GDM1 (cell line): Measurements from ENCODE around the gene ZNF219.

ENCODE experiments used
- DNase-seq: peaks from one replicate; lab custom pipeline; 2025; lab: John Stamatoyannopoulos, UW

Gene ZNF219

DNA sequence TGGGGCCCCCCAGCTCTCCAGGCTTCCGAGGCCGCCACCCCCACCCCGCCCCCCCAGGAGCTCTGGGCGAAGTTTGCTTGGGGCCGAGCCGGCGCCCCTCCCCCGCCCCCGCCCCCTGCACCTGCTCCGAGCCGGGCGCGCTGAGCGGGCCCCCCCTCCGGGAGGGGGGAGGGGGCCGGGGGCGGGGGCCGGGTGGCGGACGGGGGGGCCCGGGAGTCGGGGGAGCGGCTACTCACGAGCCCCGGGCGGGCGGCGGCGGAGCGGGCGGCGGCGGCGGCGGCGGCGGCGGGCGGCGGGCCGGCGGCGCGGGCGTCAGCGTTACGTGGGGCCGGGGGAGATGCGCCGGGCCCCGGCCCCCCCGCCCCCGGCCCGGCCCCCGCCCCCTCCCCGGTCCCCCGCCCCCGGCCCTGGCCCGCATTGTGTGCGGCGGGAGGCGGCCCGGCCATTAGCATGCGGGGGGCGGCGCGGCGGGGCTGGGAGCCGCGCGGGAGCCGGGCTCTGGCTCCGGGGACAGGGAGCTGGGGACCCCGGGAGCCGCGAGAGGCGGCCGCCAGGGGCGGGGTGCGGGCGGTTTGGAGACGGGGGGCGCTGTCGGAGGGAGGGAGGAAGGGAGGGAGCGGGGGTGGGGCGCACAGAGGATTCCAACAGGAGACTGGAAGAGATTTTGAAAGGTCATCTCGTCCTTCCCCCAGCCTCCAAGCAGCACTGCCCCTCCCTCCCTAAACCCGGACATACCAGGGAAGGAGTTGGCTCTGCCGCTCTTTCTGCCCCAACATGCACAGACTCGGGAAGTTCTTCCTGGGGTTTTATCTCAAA is at the start of gene ZNF219:
Gene ZNF219 (minus strand): TSS at position 580 of the 816 bp plus-strand sequence. CDS start 5,064 bp downstream, outside the sequence.
- peak; percentile 23 for DNase-seq

DNA sequence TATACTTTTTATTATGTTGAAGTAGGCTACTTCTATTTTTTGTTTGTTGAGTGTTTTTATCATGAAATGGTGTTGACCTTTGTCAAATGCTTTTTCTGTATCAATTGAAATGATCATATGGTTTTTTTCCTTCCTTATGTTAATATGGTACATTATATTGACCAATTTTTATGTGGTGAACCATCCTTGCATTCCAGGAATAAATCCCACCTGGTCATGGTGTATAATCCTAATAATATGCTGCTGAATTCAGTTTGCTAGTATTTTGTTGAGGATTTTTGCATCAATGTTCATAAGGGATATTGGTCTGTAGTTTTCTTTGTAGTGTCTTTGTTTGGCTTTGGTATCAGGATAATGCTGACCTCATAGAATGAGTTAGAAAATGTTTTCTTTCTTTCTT is 47.0 kb upstream of the ZNF219 start:
- DNase-seq, result no peak

DNA sequence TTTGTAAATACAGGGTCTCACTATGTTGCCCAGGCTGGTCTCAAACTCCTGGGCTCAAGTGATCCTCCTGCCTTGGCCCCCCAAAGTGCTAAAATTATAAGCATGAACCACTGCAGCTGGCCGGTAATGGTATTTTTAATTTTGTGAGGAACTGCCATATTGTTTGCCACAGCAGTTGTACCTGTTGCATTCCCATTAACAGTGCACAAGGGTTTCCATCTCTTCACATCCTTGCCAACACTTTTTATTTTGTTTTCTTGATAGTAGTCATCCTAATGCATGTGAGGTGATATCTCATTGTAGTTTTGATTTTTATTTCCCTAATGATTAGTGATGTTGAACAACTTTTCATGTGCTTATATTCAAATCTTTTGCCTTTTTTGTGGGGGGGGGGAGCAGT is 43.9 kb upstream of the ZNF219 start:
- DNase-seq, result no peak

DNA sequence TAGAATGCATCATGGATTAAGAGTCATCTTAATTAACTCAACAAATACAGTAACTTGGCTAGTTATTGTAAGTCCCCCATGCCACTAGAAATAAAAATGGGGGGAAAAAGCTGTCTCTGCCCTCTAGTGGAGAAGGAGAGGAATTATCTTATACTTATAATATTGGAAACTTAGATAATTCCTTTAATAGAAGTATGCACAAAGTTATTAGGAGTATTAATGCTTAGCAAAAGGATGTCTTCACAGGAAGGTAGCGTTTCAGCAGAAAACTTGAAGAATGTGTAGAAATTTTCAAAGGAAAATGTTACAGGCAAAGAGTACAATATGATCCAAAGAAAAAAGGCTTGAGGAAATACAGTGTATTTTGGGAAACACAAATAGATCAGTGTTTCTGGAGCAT is 37.6 kb upstream of the ZNF219 start:
- DNase-seq, result no peak

DNA sequence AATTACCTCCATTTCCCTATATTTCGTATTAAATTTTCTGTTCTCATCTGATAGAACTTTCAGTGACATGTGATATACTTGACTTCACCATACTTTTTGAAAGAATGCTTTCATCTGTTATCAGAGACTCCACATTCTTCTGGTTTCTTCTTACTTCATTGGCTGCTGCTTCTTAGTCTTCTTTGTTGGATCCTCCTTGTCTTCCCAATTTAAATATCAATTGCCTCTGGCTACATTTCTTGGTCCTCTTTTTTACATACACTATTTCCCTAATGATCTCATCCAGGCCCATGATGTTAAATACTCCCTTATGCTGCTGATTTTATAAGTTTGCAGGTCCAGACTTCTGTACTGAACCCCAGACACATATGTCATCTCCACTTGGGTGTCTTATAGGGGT is 35.4 kb upstream of the ZNF219 start:
- DNase-seq, result no peak

DNA sequence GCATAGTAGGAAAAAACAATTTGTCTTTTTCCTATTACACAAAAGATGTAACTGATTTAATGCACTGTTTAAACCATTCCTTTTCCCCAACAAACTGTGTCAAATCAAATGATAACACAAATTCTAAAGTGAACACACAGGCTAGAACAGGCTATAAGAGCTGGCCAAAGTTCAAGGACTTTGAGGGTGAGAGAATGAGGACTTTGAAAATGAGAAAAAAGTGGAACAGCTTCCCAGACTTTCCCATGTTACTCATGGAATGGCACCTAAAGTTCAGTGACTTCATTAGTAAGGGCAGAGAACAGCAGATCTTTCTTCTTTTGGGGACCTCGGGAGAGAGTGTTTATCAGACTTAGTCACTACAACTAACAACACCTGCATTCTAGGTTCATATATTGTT is 25.0 kb upstream of the ZNF219 start:
- no peak for DNase-seq

DNA sequence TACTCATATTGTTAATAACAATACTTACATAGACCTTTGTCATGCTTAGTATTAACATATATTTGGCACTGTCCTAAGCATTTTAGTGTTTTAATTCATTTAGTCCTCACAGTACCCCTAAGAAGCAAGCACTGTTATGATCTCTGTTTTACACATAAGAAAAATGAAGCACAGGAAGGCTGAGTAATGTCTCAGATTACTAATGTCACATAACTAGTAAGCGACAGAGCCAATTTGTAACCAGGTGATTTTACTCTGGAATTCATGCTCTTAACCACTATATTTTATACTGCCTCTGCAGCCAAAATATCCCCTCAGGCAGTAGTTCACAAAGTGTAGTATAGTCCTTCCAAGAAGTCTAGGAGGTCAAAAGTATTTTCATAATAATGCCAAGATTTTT is 22.7 kb upstream of the ZNF219 start:
- no peak for DNase-seq

DNA sequence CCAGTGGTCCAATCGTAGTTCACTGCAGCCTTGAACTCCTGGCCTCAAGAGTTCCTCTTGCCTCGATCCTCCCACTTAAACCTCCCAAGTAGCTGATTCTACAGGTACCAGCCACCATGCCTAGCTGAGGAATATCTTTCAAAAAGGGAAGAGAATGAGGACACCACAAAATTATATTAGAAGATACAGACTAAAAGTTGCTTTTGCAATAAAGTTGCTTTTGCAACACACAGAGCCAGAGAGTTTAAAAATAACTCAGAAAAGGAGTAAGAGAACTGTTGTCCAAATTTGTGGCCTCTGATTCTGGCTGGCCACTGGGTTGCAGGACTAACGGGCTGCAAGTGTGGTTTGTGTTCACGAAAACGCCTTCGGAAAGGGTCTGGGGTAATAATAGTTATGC is 22.2 kb upstream of the ZNF219 start:
- no peak for DNase-seq

DNA sequence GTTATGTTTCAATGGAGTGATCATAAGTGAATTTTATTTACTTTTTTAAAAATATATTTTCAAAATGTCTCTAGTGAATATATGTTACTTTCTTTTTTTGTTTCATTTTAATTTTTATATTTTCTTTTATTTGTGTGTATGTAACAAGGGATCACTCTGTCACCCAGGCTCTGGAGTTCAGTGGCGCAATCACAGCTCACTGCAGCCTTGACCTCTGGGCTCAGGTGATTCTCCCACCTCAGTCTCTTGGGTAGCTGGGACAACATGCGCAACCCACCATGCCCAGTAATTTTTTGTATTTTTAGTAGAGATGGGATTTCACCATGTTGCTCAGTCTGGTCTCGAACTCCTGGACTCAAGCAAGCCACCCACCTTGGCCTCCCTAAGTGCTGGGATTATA is 20.5 kb upstream of the ZNF219 start:
- no peak for DNase-seq

DNA sequence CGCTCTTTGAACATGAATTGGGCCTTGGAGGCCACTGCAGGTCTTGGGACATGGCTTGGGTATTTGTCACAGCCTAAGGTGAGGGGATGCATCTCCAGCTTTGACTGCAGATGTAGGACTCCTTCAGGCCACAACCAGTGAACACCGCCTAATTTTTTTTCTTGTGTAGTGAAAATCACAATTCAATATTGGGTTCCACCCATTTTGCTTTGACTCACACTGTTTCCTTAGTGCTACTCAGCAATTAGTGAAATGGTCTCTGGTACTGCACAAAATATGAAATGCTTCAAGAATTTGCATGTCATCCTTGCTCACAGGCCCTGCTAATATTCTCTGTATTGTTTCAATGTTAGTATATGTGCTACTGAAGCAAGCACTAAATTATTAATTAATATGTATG is 14.9 kb upstream of the ZNF219 start:
- DNase-seq, result no peak

DNA sequence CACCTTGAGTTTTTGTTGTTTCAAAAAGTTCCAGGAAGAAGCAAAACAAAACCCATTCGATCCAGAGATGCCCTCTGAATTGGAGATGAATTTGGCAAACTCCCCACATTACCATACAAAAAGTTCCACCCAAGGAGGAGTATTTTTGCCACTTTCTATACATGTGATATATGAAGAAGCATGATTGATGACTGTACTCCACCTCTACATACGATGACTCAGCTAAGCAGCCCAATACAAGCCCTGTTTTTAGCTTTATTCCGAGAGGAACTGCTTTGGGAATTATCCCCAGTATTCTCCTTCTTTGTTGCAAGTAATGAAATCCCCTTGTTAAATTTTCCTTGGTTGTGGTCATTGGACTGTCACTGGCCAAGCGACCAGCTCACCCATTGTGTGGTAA is 13.8 kb upstream of the ZNF219 start:
- no peak for DNase-seq

DNA sequence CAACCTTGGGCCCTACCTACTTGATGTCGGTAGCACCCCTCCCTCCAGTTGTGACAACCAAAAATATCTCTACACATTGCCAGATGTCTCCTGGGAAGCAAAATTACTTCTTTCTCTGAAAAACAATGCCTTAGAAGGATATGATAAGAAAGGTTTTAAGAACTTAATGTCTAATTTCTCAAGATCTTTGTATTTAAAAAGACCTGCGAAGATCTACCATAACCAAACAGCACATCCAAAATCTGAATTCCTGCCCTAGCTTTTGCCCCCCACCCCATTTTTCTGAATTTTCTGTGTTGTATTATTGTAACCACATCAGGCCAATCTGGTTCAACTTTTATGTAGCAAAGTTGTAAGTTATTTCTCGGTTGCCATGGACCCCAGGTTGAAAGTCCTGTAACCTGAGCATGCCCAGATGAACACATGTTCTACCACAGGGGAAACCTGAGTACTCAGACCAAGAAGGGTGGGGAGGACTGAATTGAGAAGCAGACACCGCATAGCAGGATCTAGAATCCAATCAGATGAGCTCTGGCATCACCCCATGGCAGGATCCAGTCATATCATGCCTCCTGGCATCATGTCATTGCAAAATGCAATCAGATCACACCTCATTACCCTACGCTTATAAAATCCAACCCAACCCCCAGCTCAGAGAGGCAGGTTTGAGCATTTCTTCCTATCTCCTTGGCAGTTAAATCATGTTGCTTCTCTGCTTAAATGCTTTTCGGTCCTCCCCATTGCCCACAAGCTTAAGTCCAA is 11.1 kb upstream of the ZNF219 start:
- no peak for DNase-seq

DNA sequence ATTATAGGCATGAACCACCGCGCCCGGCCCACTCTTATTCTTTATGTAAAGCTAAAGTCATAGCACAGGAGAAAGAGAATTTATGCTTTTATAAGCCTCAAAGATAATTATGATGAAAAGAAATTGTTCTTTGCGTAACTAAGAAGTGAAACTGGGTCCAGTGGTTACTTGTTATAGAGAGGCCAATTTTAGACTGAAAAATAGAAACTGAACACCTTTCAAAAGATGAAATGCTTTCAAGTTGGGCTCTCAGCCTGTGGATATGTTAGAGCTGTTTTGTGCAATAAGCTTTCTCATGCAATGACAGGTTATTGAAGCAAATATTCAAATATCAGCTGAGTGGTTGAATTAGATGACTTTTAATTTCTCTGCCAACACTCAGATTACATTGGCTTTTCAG is 10.3 kb upstream of the ZNF219 start:
- no peak for DNase-seq

DNA sequence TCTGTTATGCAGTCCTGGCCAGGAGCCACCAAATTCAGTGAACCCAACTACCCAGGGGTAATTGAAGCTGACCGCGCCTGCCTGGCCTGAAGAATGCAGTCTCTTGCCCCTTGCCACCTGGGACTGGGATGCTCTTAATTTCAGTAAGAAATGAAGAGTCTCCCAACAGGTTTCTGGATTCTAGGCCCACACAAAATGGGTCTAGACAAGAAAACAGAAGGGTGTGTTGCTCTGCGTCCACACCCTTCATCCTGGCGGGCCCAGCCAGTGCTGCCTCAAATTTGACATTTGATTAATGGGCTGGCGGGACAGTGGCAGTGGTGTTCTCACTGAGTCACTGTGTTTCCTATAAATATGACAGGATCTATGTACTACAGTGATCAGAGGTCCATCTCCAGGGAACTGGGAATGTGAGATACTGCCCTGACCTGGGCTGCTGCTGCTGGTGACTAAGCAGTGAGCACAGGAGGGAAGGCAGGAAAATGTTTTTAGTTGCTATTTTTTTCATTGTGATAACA is 8.9 kb upstream of the ZNF219 start:
- no peak for DNase-seq

DNA sequence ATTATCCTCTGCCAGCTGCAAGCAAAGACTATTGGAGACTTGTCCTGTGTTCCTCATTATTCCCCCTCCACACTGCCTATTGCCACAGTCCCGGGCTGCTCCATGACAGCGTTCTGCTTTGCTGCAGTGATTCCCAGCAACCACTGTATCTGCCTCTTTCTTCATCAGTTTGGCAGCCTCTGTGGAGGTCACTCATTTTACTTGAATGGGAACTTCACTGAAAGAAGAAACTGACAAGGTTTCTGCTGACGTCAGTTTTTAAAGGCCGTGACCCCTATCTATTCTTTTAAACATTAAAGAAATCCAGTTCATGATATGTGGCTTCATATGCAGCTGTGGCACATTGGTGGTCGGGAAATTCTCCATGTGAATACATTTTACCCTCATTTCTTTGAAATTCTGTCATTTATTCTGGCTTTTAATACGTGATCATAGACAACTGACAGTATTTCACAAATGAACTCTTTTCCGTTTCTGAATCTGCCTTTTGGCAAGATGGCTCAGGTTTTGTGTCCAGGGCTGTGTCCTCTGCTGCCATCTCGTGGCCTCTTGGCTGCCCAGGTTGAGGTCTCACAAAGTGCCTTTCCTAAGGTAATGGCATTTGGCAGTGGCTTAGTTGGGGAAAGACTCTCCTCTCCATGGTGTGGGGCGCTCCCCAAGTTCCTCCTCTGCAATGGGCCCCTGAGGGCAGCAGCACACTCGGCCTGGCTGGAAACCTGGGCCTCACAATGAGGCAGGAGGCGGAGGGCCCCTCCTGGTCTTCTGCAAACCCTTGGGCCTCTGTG is 8.2 kb upstream of the ZNF219 start:
- DNase-seq, result peak; percentile 61

DNA sequence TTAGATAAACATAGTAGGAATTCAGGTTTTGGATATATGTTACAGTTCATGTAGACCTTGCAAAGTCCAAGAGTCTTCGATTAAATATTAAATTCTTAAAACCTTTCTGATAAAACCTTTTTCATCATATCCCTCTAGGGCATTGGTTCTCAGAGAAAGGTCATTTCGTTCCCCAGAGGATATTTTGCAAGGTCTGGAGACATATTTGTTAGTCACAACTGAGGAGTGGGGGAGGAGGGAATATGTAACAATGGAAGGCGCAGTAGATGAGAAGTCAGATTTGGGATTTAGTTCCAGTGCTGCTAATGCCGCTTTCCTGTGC is 7.7 kb upstream of the ZNF219 start:
- DNase-seq, result no peak

DNA sequence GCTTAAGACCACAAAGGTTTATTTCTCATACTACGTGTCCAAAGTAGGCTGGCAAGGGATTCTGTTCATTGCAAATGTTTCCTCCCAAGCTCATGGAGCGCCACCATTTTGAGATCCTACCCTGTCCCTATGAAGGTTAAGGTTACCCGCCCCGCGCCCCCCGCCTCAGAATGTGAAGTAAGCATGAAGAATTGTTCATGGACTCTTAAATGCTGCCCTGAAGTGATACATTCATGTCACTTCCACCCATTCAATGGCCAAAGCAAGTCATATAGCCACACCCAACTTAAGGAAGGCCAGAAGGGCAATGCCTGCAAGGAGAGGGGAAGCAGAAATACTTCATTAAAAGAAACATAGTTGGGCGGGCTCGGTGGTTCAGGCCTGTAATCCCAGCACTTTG is 6.6 kb upstream of the ZNF219 start:
- DNase-seq, result no peak

DNA sequence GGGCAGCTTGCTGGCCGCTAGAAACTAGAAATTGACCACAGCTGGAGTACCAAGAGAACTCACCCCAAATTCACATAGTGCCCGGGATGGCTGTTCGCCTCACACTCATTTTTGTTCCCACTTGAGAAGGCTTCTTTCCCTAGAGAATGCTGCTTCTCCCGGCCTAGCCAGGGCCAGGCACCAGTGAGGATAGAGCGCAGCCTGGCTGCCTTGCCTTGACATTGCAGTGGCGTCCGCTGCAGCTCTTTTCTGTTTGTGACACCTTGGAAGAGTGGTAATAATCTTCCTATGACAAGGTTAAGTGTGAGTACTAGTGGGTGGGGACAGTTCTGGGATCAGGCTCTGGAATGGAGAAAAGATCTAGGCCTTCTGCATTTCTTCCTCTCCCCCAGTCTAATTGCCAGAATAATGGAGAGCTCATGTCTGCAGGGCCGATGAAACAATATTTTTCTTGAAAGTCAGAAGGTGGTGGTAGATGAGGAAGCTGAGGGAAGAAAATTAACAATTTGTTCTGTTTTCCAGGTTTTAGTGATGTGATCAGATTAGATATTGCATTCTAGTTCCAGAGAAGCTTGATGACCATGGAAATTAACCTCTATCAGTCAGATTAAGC is 6.1 kb upstream of the ZNF219 start:
- DNase-seq, result peak; percentile 44

DNA sequence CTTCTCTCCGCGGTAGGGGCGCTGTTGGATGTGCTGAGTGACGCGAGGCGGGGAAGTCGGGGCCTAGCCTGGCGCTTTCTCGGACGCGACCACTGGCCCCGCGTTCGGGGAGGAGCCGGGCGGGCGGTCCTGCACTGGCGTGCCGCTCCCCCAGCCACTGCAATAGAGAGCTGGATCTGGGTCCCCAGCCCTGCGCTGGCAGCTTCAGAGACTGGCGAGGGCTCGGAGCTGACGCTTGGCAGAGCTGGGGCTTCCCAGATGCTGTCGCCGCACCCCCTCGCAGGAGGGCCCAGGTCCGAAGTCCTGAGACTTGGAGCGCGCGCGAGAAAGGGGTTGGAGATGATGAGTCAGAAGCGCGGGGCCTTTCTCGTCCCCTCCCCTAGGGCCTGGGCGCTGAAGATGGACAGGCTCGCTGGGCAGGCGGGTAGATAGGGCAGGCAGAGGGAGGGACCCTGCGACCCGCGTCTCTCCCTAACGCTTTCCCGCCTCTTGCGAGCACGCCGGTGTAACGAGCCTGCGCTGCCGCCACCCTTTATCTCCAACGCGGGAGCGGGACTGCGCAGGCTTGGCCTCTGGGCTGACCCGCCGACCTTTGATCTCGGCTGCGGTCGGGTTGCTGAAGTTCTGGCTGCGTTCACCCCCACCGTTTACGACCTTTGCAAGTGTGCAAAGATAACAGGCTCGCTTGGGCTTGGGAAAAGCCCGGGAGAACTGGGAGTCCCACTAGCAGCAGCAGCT is 5.4 kb upstream of the ZNF219 start:
- DNase-seq, result peak; percentile 89

DNA sequence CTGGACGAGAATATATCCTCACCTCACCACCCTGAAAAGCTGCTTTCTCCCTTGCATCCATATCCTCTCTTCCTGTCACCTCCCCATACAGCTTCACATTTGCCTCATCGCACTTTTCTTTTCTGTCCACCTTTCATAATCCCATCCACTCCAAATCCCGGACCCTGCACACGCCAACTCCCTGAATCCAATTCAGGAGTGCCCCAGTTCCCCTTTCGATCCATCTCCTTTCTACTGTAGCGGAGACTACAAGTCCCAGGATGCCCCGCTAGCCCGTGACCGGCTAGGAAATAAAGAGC is 4.9 kb upstream of the ZNF219 start:
- DNase-seq, result no peak

DNA sequence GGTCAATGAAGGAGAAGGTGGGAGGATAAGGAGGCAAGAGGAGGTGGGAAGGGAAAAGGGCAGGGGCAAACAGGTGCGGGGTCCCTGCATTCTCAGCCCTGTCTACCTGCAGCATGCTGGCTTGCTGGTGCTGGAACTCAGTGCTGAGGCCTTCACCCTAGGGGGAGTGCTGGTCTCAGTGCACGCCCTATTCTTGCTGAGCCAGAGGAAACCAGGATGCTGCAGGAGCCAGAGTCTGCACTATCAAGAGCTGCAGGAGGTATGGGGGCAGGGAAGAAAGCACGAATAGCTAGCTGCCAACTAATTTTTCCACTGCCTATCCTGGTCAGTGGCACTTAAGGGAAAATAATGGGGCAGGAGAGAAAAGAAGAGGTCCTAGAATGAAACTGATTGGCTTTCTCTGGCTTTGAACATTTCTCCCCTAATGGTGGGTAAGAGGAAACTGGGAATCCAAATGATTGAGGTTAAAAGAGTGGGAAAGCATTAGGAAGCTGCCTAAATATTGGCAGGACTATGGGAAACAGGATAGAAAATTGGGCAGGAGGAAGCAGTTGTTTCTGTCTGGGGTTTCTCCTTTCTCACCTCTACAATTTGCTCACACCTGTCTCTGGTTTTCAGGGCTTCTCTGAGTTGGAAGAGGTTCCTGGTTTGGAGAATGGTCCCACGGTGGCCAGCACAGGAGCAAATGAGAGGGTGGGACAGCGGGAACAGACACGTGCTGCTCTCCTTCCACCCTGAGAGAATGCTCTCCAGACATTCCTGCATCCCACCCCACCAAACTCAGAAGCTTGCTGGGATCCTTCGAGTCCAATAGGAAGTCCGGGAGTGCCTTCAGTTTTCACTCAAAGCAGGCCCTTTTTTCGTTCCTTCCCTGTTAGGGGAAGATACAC is 4.3 kb upstream of the ZNF219 start:
- no peak for DNase-seq
